ENCODE measurements around the gene ADAM22. TPM values are rescaled to one million over a fixed set of nuclear protein-coding genes. Genes with fewer than 3 reads are reported as not detected.

ADAM22 gene
- total and polyA plus RNA-seq, 2 donors = 0.96 to 4.3 TPM

DNA sequence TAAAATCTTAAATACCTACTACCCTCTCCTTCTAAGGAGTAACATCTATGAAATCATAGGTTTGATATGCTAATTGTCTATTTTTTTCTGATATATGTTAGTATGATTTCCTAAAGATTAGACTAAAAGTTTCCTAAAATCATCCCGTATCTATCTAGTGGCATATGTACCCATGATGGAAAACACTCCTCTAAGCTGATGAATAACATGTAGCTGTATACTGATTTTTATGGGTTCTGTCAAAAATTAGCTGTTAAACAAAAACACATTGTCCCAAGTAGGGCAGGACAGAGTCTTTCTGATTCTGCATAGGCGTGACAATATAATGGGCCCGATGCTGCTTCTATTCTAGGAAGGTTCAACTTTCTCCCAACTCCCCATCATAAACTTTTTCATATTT is 79.9 kb downstream of the ADAM22 start:
- Histone ChIP-seq H3K4me1 (ENCODE audit: control insufficient read depth in 2 of 2, insufficient read depth in 2 of 2, low read length in 2 of 2) (no peaks in the 10 kb centered on the region), H3K27ac (ENCODE audit: low read depth in 1 of 2, low read length in 1 of 2) (no peak overlapping the region), H3K9me3 (ENCODE audit: control insufficient read depth in 2 of 2, insufficient read depth in 1 of 2, low read length in 1 of 2) (no peaks in the 10 kb centered on the region), H3K4me3 (ENCODE audit: low read length in 2 of 2) (no peak overlapping the region), H3K27me3 (ENCODE audit: control insufficient read depth in 2 of 2, insufficient read depth in 1 of 2, low read length in 1 of 2) (no peaks in the 10 kb centered on the region), H3K36me3 (ENCODE audit: control insufficient read depth in 2 of 2, insufficient read depth in 2 of 2, low read length in 1 of 2) (no peaks in the 10 kb centered on the region)
- no peak for DNase-seq (ENCODE audit: low read depth in 6 of 9, low spot score in 9 of 9)
- WGBS = 98% methylated on average over 3 of the region's 3 CpGs

DNA sequence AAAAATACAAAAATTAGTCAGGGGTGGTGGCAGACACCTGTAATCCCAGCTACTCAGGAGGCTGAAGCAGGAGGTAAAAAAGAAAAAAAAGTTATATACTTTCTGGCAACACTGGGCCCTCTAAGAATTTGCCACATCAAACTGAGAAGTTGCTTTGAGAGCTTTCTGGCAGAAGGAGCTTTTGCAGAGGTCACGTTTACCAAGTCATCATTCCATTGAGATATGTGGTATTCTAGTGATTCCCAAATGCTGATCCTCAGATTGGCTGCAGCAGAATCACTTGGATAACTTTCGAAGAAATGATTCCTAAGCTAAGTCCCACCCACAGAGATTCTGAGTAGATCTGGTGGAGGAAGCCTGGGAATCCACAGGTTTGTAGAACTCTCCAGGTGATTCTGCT is 80.5 kb downstream of the ADAM22 start:
- no peak overlapping the region for H3K4me3 ChIP-seq (ENCODE audit: low read length in 2 of 2)
- no peaks in the 10 kb centered on the region for H3K9me3 ChIP-seq (ENCODE audit: control insufficient read depth in 2 of 2, insufficient read depth in 1 of 2, low read length in 1 of 2)
- no peak for DNase-seq (ENCODE audit: low read depth in 6 of 9, low spot score in 9 of 9)
- no peak overlapping the region for H3K27ac ChIP-seq (ENCODE audit: low read depth in 1 of 2, low read length in 1 of 2)
- H3K27me3 ChIP-seq (ENCODE audit: control insufficient read depth in 2 of 2, insufficient read depth in 1 of 2, low read length in 1 of 2) = no peaks in the 10 kb centered on the region
- H3K4me1 ChIP-seq (ENCODE audit: control insufficient read depth in 2 of 2, insufficient read depth in 2 of 2, low read length in 2 of 2) = no peaks in the 10 kb centered on the region
- no peaks in the 10 kb centered on the region for H3K36me3 ChIP-seq (ENCODE audit: control insufficient read depth in 2 of 2, insufficient read depth in 2 of 2, low read length in 1 of 2)
- WGBS = 97% methylated on average over 2 of the region's 2 CpGs

DNA sequence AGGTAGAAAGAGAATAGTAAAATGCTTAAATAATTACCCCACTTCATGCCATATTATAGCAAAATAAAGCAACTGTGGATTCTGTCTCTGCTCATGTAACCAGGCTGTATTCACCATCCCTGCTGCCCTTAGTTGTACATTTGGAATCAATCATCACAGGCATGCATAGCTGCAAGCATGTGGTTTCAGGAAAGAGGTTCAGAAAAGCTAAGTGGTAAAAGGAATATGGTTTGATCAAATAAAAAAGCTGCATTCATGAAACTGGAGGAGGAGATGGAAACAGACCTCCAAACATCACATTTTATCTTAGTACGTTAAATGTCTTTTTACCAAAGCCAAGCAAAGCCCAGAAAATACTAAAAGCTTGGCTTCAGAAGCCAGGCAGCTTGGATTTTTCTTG is 81.3 kb downstream of the ADAM22 start:
- no peaks in the 10 kb centered on the region for H3K27me3 ChIP-seq (ENCODE audit: control insufficient read depth in 2 of 2, insufficient read depth in 1 of 2, low read length in 1 of 2)
- H3K36me3 ChIP-seq (ENCODE audit: control insufficient read depth in 2 of 2, insufficient read depth in 2 of 2, low read length in 1 of 2) = no peaks in the 10 kb centered on the region
- 98% methylated on average over 1 of the region's 1 CpG for WGBS
- no peaks in the 10 kb centered on the region for H3K9me3 ChIP-seq (ENCODE audit: control insufficient read depth in 2 of 2, insufficient read depth in 1 of 2, low read length in 1 of 2)
- H3K4me1 ChIP-seq (ENCODE audit: control insufficient read depth in 2 of 2, insufficient read depth in 2 of 2, low read length in 2 of 2) = no peaks in the 10 kb centered on the region
- no peak for DNase-seq (ENCODE audit: low read depth in 6 of 9, low spot score in 9 of 9)
- no peak overlapping the region for H3K4me3 ChIP-seq (ENCODE audit: low read length in 2 of 2)
- H3K27ac ChIP-seq (ENCODE audit: low read depth in 1 of 2, low read length in 1 of 2) = no peak overlapping the region

DNA sequence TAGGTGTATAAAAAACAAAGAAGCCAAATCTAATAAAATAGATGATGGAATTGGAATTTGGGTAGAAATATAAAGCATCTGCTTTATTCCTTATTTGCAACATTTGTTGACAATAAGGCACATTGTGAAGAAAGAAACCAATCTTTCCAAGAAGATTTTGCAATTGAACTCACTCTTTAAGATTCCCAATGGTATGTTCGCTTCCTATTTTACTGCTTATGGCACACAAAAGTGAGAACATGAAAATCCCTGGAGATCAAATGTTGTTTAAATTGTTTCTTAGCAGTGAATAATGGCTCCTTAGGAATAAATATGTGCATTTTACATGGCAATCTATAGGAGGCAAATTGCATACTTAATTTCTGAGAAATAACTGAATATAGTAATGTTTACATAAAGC is 84.5 kb downstream of the ADAM22 start:
- Histone ChIP-seq H3K36me3 (ENCODE audit: control insufficient read depth in 2 of 2, insufficient read depth in 2 of 2, low read length in 1 of 2) (no peaks in the 10 kb centered on the region), H3K4me3 (ENCODE audit: low read length in 2 of 2) (no peak overlapping the region), H3K27me3 (ENCODE audit: control insufficient read depth in 2 of 2, insufficient read depth in 1 of 2, low read length in 1 of 2) (no peaks in the 10 kb centered on the region), H3K9me3 (ENCODE audit: control insufficient read depth in 2 of 2, insufficient read depth in 1 of 2, low read length in 1 of 2) (no peaks in the 10 kb centered on the region), H3K4me1 (ENCODE audit: control insufficient read depth in 2 of 2, insufficient read depth in 2 of 2, low read length in 2 of 2) (no peaks in the 10 kb centered on the region), H3K27ac (ENCODE audit: low read depth in 1 of 2, low read length in 1 of 2) (no peak overlapping the region)
- WGBS = 99% methylated on average over 1 of the region's 1 CpG
- no peak for DNase-seq (ENCODE audit: low read depth in 6 of 9, low spot score in 9 of 9)

DNA sequence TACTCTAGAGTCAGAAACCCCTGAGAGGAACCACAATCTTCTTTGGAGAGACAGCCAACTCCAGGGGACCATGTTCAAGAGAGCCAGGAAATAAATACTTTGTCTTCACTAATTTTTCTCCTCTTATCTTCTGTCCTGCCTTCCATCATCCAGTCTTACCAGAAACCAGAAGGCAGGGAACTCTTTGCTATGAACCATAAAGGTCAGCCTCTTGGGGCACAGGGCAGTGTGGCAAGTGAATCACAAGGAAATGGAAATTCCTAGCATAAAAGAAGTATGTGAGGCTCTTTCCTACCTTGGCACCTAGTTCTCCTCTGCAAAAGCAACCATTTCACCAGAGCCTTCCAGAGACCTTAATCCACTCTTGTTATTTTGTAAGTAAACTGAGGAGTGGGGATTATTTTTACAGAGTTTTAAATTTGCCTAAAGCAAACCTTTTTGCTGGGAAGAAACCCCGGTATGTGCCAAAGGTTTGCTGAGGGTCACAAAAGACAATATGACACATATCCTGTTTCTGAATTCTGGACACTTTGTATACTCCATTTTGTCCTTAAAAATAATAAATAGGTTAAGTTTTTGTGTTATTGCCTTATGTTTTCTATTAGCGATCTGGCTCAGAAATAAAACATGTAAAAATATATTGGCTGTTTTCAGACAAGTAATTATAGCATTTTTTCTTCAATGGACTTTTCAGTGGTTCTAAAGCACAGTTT is 87.1 kb downstream of the ADAM22 start:
- WGBS = 94% methylated on average over 2 of the region's 2 CpGs
- no peak for DNase-seq (ENCODE audit: low read depth in 6 of 9, low spot score in 9 of 9)

DNA sequence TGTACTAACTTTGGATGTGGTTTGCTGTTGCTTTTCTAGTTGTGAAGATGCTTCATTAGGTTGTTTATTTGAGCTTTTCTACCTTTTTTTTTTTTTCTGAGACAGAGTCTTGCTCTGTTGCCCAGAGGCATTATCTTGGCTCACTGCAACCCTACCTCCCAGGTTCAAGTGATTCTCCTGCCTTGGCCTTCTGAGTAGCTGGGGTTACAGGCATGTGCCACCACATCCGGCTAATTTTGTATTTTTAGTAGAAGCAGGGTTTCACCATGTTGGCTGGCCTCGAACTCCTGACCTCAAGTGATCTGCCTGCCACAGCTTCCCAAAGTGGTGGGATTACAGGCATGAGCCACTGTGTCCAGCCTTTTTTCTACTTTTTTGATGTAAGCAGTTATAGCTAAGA is 93.7 kb downstream of the ADAM22 start:
- Histone ChIP-seq H3K27ac (ENCODE audit: low read depth in 1 of 2, low read length in 1 of 2) (no peak overlapping the region), H3K9me3 (ENCODE audit: control insufficient read depth in 2 of 2, insufficient read depth in 1 of 2, low read length in 1 of 2) (peaks cover 3 to 18% of the 10 kb centered on the region in 2 donors), H3K4me1 (ENCODE audit: control insufficient read depth in 2 of 2, insufficient read depth in 2 of 2, low read length in 2 of 2) (no peaks in the 10 kb centered on the region), H3K27me3 (ENCODE audit: control insufficient read depth in 2 of 2, insufficient read depth in 1 of 2, low read length in 1 of 2) (no peaks in the 10 kb centered on the region), H3K36me3 (ENCODE audit: control insufficient read depth in 2 of 2, insufficient read depth in 2 of 2, low read length in 1 of 2) (no peaks in the 10 kb centered on the region), H3K4me3 (ENCODE audit: low read length in 2 of 2) (no peak overlapping the region)
- 96% methylated on average over 2 of the region's 2 CpGs for WGBS
- no peak for DNase-seq (ENCODE audit: low read depth in 6 of 9, low spot score in 9 of 9)

More for the DNA sequence above, 87.1 kb downstream of the ADAM22 start:
- Histone ChIP-seq H3K27me3 (ENCODE audit: control insufficient read depth in 2 of 2, insufficient read depth in 1 of 2, low read length in 1 of 2) (no peaks in the 10 kb centered on the region), H3K4me3 (ENCODE audit: low read length in 2 of 2) (no peak overlapping the region), H3K9me3 (ENCODE audit: control insufficient read depth in 2 of 2, insufficient read depth in 1 of 2, low read length in 1 of 2) (no peaks in the 10 kb centered on the region), H3K27ac (ENCODE audit: low read depth in 1 of 2, low read length in 1 of 2) (no peak overlapping the region), H3K36me3 (ENCODE audit: control insufficient read depth in 2 of 2, insufficient read depth in 2 of 2, low read length in 1 of 2) (no peaks in the 10 kb centered on the region), H3K4me1 (ENCODE audit: control insufficient read depth in 2 of 2, insufficient read depth in 2 of 2, low read length in 2 of 2) (no peaks in the 10 kb centered on the region)

DNA sequence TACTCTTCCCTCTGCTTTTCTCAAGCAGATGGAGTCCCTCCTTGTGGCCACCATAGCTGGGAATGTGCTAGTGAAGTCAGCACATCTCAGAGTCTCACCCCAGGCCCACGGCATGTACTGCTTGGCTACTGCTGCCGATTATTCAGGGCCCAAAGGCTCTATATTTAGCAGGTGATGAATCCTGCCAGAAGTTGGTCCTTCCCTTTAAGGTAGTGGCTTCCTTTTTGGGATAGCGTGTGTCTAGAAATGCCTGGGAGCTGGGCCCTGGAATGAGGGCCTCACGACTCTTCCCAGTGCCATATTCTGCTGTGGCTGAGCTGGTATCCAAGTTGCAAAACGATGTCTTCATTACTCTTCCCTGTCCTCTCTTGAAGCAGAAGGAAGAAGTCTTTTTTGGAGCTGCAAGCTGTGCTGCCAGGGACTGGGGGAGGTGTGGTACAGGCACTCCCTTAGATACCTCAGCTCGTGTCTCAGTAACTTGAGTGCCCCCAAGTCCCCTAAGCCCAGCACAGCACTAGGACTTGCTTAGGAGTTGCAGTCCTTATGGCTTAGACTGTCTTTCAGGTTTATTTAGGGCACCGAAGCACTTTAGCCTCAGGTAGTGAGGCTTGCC is 100.1 kb downstream of the ADAM22 start:
- Histone ChIP-seq H3K27ac (ENCODE audit: low read depth in 1 of 2, low read length in 1 of 2) (no peak overlapping the region), H3K4me1 (ENCODE audit: control insufficient read depth in 2 of 2, insufficient read depth in 2 of 2, low read length in 2 of 2) (no peaks in the 10 kb centered on the region), H3K27me3 (ENCODE audit: control insufficient read depth in 2 of 2, insufficient read depth in 1 of 2, low read length in 1 of 2) (no peaks in the 10 kb centered on the region), H3K9me3 (ENCODE audit: control insufficient read depth in 2 of 2, insufficient read depth in 1 of 2, low read length in 1 of 2) (peaks cover 3 to 18% of the 10 kb centered on the region in 2 donors), H3K36me3 (ENCODE audit: control insufficient read depth in 2 of 2, insufficient read depth in 2 of 2, low read length in 1 of 2) (no peaks in the 10 kb centered on the region), H3K4me3 (ENCODE audit: low read length in 2 of 2) (no peak overlapping the region)
- no peak for DNase-seq (ENCODE audit: low read depth in 6 of 9, low spot score in 9 of 9)
- WGBS = 95% methylated on average over 7 of the region's 7 CpGs

- no peak overlapping the region for H3K27ac ChIP-seq (ENCODE audit: low read depth in 1 of 2, low read length in 1 of 2)
- no peaks in the 10 kb centered on the region for H3K27me3 ChIP-seq (ENCODE audit: control insufficient read depth in 2 of 2, insufficient read depth in 1 of 2, low read length in 1 of 2)
- peaks cover 0 to 2% of the 10 kb centered on the region in 2 donors for H3K9me3 ChIP-seq (ENCODE audit: control insufficient read depth in 2 of 2, insufficient read depth in 1 of 2, low read length in 1 of 2)
- no peaks in the 10 kb centered on the region for H3K4me1 ChIP-seq (ENCODE audit: control insufficient read depth in 2 of 2, insufficient read depth in 2 of 2, low read length in 2 of 2)
- 95% methylated on average over 3 of the region's 3 CpGs for whole genome bisulfite sequencing
- no peak for DNase-seq (ENCODE audit: low read depth in 6 of 9, low spot score in 9 of 9)
- H3K36me3 ChIP-seq (ENCODE audit: control insufficient read depth in 2 of 2, insufficient read depth in 2 of 2, low read length in 1 of 2) = no peaks in the 10 kb centered on the region
- no peak overlapping the region for H3K4me3 ChIP-seq (ENCODE audit: low read length in 2 of 2)
Measured at GRCh38 chr7:88037050-88037449, 103.0 kb downstream of the ADAM22 start.

DNA sequence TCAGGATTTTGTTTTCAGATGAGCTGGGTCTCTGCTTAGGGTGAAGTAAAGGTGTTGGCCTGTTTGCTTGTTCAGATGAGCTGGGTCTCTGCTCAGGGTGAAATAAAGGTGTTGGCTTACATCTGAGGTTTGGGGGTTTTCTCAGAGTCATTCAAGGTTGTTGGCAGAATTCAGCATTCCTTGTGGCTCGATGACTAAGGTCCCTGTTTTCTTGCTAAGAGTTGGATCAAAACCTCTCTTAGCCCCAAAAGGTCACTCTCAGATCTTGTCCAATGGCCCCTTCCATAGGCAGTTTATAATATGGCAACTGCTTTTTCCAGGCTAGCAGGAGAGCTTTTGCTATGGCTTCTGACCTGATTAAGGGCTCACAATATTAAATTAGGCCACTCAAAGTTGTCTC is 106.6 kb downstream of the ADAM22 start:
- Histone ChIP-seq H3K27ac (ENCODE audit: low read depth in 1 of 2, low read length in 1 of 2) (no peak overlapping the region), H3K4me1 (ENCODE audit: control insufficient read depth in 2 of 2, insufficient read depth in 2 of 2, low read length in 2 of 2) (no peaks in the 10 kb centered on the region), H3K9me3 (ENCODE audit: control insufficient read depth in 2 of 2, insufficient read depth in 1 of 2, low read length in 1 of 2) (no peaks in the 10 kb centered on the region), H3K36me3 (ENCODE audit: control insufficient read depth in 2 of 2, insufficient read depth in 2 of 2, low read length in 1 of 2) (no peaks in the 10 kb centered on the region), H3K4me3 (ENCODE audit: low read length in 2 of 2) (no peak overlapping the region), H3K27me3 (ENCODE audit: control insufficient read depth in 2 of 2, insufficient read depth in 1 of 2, low read length in 1 of 2) (no peaks in the 10 kb centered on the region)
- 93% methylated on average over 1 of the region's 1 CpG for WGBS
- DNase-seq (ENCODE audit: low read depth in 6 of 9, low spot score in 9 of 9) = no peak

All from thymus (tissue), 11 donors.